AG04449 (cell line): ENCODE data around the gene NUDCD3.

Experiments used
- CTCF ChIA-PET: fragments of 350-600 bp; formaldehyde crosslinking; extraction: SDS; loops from one replicate; lab custom pipeline; 2021; ENCODE audit warnings: antibody characterized with exemption; lab: Yijun Ruan, JAX
- POLR2A ChIA-PET: fragments of 400-600, 350-600 bp; formaldehyde crosslinking; extraction: SDS; loops from one replicate; lab custom pipeline; 2020; ENCODE audit warnings: antibody characterized with exemption, inconsistent platforms; lab: Yijun Ruan, JAX
- DNase-seq: peaks from one replicate; pipeline ENCODE4 v3.0.0-alpha.2; 2010; ENCODE audit warnings: low read depth, low spot score
- H3K4me3 ChIP-seq: 2 replicates; pipeline ENCODE4 v1.5.1; 2011; ENCODE audit warnings: low read depth, mild to moderate bottlenecking, control low read depth, low read length
- TF ChIP-seq, protein P1 (sequence below): IDR thresholded peaks from one replicate; pipeline ENCODE4 v1.5.1; 2011; ENCODE audit warnings: mild to moderate bottlenecking, moderate library complexity, low read length, control low read depth, inconsistent platforms; ENCODE audit not compliant: insufficient read depth; ENCODE audit errors: missing control alignments

NUDCD3 gene

DNA sequence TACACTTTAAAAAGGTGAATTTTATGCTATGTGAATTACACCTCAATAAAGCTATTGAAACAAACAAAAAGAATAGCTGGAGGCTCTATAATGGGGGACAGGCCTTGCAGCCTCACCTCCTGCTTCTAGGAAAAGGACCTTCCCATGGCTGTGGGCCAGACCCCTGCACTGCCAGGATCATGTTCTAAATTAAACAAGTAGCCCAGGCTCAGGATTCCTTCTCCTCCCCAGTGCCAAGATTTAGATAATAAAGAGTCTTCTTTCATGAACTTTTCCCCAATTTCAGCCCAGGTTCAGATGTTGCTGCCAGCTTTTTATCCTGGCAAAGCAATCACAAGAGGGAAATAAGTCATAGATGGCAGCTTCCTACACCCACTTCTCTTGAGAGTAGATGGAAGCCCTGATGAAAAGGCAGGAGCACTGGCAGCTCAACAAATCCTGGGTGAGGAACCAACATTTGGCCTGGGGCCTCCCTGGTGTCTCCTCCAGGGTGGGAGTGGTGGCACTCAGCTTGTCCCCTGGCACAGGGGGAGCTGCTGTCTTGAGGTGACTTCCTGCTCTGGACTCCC is 142.8 kb downstream of the NUDCD3 start:
- ChIA-PET CTCF (interaction anchor here (0.9 to 5.9 kb wide), 21 partner anchors 10 to 221 kb away, joined by 3 to 76 read pairs (median 5); no protein-coding TSS in a partner anchor), POLR2A (no interaction called here)
- no peak overlapping the region for H3K4me3 ChIP-seq
- TF ChIP-seq, protein P1, sequence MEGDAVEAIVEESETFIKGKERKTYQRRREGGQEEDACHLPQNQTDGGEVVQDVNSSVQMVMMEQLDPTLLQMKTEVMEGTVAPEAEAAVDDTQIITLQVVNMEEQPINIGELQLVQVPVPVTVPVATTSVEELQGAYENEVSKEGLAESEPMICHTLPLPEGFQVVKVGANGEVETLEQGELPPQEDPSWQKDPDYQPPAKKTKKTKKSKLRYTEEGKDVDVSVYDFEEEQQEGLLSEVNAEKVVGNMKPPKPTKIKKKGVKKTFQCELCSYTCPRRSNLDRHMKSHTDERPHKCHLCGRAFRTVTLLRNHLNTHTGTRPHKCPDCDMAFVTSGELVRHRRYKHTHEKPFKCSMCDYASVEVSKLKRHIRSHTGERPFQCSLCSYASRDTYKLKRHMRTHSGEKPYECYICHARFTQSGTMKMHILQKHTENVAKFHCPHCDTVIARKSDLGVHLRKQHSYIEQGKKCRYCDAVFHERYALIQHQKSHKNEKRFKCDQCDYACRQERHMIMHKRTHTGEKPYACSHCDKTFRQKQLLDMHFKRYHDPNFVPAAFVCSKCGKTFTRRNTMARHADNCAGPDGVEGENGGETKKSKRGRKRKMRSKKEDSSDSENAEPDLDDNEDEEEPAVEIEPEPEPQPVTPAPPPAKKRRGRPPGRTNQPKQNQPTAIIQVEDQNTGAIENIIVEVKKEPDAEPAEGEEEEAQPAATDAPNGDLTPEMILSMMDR, result no peak
- DNase-seq, result no peak

DNA sequence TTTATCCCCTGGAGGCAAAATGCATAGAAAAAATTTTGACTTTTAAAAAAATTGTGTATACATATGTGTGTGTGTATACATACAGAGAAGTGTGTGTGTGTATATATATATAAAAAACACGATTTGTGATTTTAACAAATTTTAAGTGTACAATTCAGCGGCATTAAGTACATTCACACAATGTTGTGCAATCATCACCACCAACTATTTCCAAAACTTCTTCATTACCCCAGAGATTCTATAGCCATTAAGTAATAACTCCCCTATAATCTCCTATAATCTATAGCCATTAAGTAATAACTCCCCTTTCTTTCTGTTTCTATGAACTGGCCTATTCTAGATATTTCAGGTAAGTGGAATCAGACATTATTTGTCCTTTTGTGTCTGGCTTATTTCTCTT is 144.4 kb downstream of the NUDCD3 start:
- ChIA-PET CTCF (interaction anchor here (5.9 kb wide), 1 partner anchor 219 kb away, joined by 76 read pairs; no protein-coding TSS in a partner anchor), POLR2A (interaction anchor here (0.6 kb wide), 1 partner anchor 137 kb away, joined by 4 read pairs; no protein-coding TSS in a partner anchor)
- TF ChIP-seq, protein P1, result no peak

DNA sequence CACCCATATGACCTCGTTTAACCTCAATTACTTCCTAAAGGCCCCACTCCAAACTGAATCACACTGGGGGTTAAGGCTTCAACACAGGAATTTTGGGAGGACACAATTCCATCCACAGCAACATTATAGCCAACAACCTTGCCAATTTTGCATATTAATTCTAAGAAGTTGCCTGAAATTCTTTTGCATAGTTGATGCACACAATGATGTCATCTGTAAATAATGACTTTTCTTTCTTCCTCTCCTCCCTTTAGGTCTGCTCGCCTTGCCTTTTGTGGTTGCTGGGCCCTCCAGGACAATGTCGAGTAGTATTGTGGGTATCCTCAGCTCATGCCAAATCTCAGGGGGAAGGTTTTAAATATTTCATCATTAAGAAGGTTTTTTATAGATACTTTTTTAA is 149.1 kb downstream of the NUDCD3 start:
- no peak overlapping the region for H3K4me3 ChIP-seq
- TF ChIP-seq, protein P1, result no peak
- no peak for DNase-seq
- CTCF ChIA-PET, result no interaction called here
- POLR2A ChIA-PET, result no interaction called here

More for the DNA sequence above, 144.4 kb downstream of the NUDCD3 start:
- no peak overlapping the region for H3K4me3 ChIP-seq
- DNase-seq, result no peak

DNA sequence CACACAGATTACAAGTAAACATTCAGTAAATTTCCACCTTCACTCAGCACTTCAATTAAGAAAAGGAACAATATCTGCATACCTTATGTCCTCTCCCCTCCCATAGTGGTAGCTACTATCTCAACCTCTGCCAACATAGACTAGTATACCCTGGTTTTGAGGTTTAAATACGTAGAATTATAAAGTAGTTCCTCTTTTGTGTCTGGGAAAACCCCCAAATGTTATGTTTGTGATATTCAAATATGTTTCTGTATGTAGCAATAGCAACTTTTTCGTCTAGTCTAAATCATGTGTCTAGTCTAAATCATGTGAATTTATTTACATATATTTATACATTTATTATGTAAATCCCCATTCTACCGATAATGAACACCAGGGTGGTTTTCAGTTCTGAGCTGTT is 151.9 kb downstream of the NUDCD3 start:
- POLR2A ChIA-PET, result no interaction called here
- TF ChIP-seq, protein P1, result no peak
- no peak for DNase-seq
- no peak overlapping the region for H3K4me3 ChIP-seq
- CTCF ChIA-PET, result interaction anchor here (1.2 to 1.9 kb wide), 2 partner anchors 11 to 98 kb away, joined by 3 to 6 read pairs; no protein-coding TSS in a partner anchor

DNA sequence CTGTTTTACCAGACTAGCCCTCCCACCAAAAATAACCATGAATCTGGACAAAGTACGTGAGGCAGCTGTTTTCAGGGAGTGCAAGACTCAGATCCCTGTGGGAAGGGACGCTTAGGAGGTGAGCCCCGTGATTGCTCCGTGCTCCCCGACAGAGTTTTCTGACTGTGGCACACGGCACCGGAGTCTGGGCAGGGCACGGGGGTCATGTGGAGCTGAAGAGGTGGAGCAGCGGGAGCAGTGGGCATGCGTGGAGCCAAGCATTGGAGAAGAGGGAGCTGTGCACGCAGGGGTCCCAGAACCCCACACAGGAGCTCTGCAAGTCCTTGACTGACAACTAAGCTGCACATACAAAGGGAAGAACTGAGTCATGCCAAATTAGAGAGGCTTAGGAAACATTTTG is 154.0 kb downstream of the NUDCD3 start:
- ChIA-PET CTCF (no interaction called here), POLR2A (no interaction called here)
- DNase-seq, result no peak
- H3K4me3 ChIP-seq, result no peak overlapping the region
- TF ChIP-seq, protein P1, result no peak

DNA sequence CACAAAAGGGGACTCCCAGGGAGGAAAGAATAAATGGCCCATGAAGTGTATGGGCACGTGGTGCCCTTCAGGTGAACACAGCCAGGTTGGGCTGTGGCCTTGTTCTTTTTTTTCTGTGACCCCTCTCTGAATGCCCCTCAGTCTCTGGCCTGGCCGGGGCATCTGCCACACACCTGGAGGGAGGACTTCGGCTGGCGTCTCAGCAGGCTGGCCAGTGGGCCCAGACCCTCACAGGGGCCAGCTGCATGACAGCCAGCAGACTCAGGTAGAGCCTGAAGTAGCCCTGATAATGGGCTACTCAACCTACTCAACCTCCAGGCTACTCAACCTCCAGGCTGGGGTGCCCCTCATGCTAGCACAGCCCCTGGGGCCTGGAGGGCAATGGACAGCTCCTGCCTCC is 155.3 kb downstream of the NUDCD3 start:
- TF ChIP-seq, protein P1, result no peak
- ChIA-PET CTCF (no interaction called here), POLR2A (no interaction called here)
- no peak for DNase-seq
- H3K4me3 ChIP-seq, result no peak overlapping the region
